GM21515 (cell line): Measurements from ENCODE around the gene RTN4IP1.

Source experiments
- ATAC-seq: cut with Tn5 transposase; IDR thresholded peaks from one replicate; pipeline ENCODE4 v1.9.1; 2021; ENCODE audit not compliant: unreplicated experiment

RTN4IP1 gene, protein sequence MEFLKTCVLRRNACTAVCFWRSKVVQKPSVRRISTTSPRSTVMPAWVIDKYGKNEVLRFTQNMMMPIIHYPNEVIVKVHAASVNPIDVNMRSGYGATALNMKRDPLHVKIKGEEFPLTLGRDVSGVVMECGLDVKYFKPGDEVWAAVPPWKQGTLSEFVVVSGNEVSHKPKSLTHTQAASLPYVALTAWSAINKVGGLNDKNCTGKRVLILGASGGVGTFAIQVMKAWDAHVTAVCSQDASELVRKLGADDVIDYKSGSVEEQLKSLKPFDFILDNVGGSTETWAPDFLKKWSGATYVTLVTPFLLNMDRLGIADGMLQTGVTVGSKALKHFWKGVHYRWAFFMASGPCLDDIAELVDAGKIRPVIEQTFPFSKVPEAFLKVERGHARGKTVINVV

DNA sequence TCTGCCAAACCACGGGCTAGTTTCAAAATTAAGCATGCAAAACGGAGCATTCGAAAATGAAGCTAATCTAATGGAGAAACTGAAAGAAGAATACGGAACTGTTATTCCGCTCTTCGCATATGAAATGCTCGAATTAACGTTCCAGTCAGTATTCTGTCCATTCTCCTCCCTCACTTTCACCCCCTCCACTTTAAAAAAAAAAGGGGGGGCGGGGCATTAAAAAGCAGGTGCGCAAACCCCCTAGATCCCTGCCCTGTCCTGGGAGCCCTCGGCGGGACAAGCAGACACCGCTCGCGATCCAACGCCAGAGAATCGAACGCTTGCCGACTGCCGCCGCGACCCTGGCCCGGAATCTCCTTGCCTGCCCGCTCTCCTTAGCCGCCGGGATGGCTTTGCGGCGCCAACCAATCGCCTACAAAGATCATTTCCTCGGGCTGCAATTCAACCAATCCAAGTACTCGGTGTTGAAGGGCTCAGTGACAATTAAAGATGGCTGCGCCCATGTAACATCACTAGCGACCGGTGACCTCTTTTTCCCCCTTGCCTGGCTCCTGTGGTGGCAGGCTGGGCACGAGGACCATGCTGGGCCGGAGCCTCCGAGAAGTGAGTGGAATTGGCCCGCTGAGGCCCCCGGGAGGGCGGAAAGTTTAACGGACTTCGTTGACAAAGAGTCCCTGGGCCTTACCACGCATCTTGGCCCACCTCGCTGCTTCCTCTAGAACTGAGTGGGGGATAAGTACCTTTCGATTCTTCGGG is at the start of gene RTN4IP1, which contains the start of gene QRSL1:
Gene RTN4IP1 (minus strand): TSS at position 396 of the 756 bp plus-strand sequence. CDS start 477 bp downstream, outside the sequence.
Gene QRSL1 (plus strand): TSS at position 476 of the 756 bp plus-strand sequence. CDS start 104 bp downstream, at position 580.
- peak; percentile 79 for ATAC-seq

DNA sequence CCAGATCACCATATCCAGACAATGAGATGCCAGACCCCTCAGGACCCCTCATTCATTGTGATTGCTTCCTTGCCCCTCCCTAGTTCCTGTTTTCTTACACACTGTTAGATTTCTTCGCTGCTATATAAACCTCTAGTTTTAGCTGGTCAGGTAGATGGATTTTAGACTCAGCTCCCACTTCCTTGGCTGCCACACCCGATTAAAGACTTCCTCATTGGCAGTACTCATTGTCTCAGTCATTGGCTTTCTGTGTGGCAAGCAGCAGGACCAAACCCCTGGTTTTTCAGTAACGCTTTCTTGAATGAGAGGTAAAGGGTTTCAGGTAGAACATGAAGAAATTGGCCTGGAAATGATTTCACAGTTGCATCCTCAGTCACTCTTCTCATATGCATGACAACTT is 48.0 kb upstream of the RTN4IP1 start:
- ATAC-seq = no peak

GRCh38 chr6:106674541-106675229 is 45.4 kb upstream of the RTN4IP1 start:
- no peak for ATAC-seq

GRCh38 chr6:106671651-106672050 is 42.4 kb upstream of the RTN4IP1 start:
- ATAC-seq = no peak

DNA sequence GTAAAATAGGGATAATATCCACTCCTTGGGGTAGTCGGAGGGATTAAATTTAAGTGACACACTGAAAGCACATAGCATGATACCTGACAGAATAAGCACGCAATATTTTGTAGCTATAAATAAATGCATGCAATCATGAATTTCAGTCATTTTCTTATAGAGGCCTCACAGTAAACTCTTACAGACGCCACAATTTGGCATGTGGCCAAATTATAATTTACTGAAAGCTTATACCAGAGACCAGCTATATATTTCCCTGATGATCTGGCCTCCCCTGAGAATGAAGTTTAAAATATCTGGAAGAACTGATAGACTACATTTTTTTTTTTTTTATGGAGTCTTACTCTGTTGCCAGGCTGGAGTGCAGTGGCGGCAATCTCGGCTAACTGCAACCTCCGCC is 40.9 kb upstream of the RTN4IP1 start:
- ATAC-seq = no peak

DNA sequence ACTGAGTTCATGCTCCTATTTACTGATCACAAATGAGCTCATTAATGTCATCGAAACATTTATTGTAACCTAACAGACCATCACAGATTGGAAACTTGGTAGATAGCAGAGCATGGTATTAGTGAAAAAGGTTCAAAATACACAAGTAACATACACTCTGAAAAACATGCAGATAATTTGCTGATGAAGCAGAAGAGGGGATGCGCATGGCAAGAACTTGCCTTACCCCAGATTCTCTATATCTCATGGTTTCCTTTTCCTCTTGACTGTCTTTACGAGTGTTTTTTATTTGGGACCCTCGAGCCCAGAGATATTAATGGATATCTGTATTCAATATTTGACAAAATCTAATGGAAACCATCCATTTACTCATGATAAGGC is 37.7 kb upstream of the RTN4IP1 start:
- no peak for ATAC-seq

DNA sequence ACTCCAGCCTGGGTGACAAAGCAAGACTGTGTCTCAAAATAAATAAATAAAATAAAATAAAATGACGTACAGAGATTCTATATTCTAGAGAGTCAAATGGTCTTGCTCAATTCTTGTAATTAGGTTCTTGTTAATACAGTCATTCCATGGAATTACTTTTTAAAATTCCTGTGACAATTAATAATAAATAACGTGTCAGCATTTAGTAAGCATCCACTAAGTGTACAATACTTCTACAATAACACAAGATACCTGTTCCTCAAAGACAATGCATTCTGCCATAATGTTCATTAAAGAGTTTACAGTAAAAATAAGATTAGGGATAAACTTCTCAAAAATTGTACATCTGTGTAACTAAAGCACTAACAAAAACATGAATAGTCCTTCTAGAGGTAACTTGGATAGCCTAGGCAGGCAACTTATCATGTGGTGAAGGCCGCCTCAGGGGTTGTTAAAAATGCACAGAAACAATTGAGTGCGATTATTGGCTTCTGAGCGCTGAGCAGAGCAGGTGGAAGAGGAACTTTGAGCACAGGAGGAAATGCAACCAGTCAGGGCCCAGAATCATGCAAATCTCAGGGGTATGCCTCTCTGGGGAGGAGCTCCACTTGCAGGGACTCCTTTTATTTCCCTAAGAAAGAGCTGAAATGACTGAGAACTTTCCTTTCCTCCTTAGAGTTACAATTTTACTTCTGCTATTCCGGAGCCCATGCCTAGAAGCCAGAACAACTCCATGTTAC is 37.2 kb upstream of the RTN4IP1 start:
- peak; percentile 94 for ATAC-seq

DNA sequence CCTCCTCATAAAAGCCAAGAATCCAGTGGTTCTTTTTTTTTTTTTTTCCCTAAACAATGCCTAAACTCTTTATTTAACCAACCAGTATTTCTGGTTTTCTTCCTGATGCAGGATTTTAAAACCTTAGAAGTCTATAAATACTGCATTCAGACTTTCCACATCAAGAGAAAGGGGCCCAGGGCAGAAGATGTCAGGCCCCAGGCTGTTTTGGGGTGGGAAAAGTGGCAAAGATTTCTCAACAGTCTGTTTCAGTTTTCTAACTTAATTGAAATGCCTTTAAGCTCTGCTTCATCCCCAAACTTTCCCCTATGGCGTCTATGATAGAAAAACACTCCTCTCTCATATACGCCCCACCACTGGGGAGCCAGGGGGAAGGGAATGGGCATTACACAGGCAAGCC is 33.2 kb upstream of the RTN4IP1 start:
- no peak for ATAC-seq

DNA sequence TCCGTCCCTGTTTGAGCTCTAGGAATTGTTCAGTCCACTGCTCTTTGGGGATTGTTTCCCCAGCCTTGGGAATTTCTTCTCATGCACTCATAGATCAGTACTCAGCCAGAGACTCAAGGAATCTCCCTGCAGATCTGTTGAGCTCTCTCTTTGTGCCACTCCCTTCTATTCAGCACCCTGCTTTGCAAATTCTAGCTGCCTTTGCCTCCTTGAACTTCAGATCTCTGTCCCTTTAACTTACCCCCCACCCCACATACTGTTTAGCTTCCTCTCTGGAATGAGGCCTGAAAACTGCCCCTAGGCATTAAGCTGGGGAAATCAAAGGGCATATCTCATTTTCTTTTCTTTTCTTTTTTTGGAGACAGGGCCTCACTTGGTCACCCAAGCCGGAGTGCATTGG is 30.6 kb upstream of the RTN4IP1 start:
- no peak for ATAC-seq

- ATAC-seq = no peak
These were observed 29.2 kb upstream of the RTN4IP1 start for GRCh38 chr6:106658469-106658868.

DNA sequence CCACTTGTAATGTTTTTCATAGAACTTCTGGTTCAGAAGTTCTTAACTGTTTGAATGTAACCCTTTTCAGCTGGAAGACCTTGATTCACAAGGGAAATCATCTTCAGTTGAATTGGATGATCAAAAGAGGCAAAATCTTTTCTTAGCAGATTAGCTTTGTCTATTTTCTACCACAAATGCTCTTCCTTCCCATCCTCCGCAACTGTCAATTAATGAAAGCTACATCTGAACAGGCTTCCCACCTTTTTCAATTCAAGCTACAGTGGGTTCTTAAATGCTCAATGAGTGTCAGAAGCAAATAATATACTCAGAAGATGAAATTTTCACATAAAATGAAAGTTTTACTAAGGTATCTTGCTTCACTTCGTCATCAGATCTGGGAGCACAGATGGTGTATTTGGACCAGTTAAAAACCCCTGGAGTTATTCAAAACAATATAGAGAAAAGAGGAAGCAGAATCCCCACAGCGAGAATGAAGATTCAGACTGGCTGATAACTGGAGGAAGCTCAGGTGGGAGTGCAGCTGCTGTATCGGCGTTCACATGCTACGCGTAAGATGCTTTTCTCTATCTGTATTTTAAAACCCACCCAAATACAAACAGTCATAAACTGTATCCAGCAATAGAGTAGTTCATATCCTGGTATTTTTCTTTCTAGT is 19.5 kb upstream of the RTN4IP1 start:
- ATAC-seq = peak; percentile 86

GRCh38 chr6:106643061-106643460 is 13.8 kb upstream of the RTN4IP1 start:
- no peak for ATAC-seq

- no peak for ATAC-seq
These were observed 13.2 kb upstream of the RTN4IP1 start for GRCh38 chr6:106642476-106642875.

- no peak for ATAC-seq
These were observed 10.5 kb upstream of the RTN4IP1 start for GRCh38 chr6:106639812-106640211.

- peak; percentile 76 for ATAC-seq
These were observed 8.5 kb upstream of the RTN4IP1 start for GRCh38 chr6:106637717-106638341.

- peak; percentile 30 for ATAC-seq
These were observed 7.9 kb upstream of the RTN4IP1 start for GRCh38 chr6:106637051-106637716.

- ATAC-seq = no peak
These were observed 5.3 kb upstream of the RTN4IP1 start for GRCh38 chr6:106634565-106634964.

DNA sequence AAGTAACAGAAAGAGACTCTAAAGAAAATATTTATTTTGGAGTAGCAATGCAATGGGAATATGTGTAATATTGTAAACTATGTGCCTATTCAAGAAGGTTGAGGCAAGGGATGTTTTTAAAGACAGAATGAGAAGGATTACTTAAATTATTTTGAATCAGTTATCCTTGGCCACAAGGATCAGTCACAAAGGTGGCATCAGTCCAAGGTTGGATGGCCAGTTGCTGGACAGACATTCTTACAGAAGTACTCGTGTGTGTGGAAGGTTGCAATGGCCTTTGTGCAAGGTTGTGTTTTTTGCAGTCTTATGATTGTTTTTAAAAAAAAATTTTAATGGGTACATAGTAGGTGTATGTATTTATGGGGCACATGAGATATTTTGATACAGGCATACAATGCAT is 2.0 kb upstream of the RTN4IP1 start:
- no peak for ATAC-seq

GRCh38 chr6:106630366-106630765 is 1.1 kb upstream of the RTN4IP1 start:
- ATAC-seq = no peak

DNA sequence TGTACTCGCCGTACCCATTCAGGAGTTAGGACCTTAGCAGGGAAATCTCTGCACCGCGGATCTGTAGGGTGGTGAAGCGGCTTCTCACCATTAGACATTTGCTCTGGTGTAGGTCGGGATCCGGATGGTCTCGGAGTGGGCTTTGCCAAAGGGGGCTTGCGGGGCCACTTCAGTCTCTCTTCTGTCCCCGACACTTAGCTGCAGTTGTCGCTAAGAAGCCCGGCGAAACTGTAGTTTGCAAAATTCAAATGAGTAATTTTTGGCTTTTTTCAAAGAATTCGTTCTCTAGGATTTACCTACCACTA is 513 bp upstream of the RTN4IP1 start:
- ATAC-seq = no peak
